GM18499 (cell line): Measurements from ENCODE around the gene GFRAL.

Source experiments
- ATAC-seq: cut with Tn5 transposase; IDR thresholded peaks from one replicate; pipeline ENCODE4 v1.9.1; 2021; ENCODE audit warnings: moderate number of reproducible peaks; ENCODE audit not compliant: insufficient read depth, unreplicated experiment

GFRAL gene

GRCh38 chr6:55423933-55424332, 96.7 kb downstream of the GFRAL start:
- no peak for ATAC-seq

- no peak for ATAC-seq
Measured at GRCh38 chr6:55433446-55434130, 106.3 kb downstream of the GFRAL start.

GRCh38 chr6:55437141-55437540, 109.9 kb downstream of the GFRAL start:
- no peak for ATAC-seq

GRCh38 chr6:55438203-55438602, 110.9 kb downstream of the GFRAL start:
- no peak for ATAC-seq

- no peak for ATAC-seq
Measured at GRCh38 chr6:55443238-55444134, 116.2 kb downstream of the GFRAL start.

GRCh38 chr6:55445648-55446204, 118.5 kb downstream of the GFRAL start:
- no peak for ATAC-seq

GRCh38 chr6:55447891-55448290, 120.6 kb downstream of the GFRAL start:
- ATAC-seq = no peak

- no peak for ATAC-seq
Measured at GRCh38 chr6:55448451-55448850, 121.2 kb downstream of the GFRAL start.

GRCh38 chr6:55449225-55449624, 122.0 kb downstream of the GFRAL start:
- no peak for ATAC-seq

- ATAC-seq = no peak
Measured at GRCh38 chr6:55450005-55450404, 122.7 kb downstream of the GFRAL start.
